Muscle of back (tissue), 11 donors: ENCODE data around the gene MAF. TPM values are rescaled to one million over a fixed set of nuclear protein-coding genes. Genes with fewer than 3 reads are reported as not detected.

Source experiments
- DNase-seq, 3 donors: peaks; one replicate each; pipeline versions ENCODE4 v3.0.0 to v3.0.0-alpha.2; 2013
- polyA plus RNA-seq, 10 donors: library from polyadenylated mRNA; unstranded; fragments of 120-200 nt; gene quantifications; one replicate each; pipeline ENCODE4 v1.2.1, GENCODE V29; 2013; ENCODE audit not compliant: insufficient read length in 10 of 10

Gene MAF
- polyA plus RNA-seq, 10 donors: 26.1 to 37.1 (median 31.4) TPM

DNA sequence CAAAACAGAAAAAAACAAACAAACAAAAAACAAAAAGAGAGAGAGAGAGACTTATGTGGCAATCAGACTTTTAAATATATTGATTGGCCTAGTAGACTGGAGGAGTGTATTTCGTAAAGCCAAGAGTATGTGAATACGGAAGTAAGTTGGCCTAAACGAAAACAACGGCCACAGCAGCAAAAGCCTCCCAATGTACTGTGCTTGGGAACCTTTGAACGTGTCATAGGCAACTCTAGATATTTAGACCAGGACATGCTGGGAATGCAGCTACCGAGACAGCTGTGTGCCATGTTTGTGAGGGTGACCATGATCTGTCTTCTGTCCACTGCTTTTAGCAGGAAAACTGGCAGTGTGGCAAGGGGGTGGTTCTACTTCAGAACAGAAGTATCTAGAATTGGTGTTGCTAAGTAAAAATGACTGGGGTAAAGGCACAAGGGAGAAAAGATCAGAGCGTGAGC is 7.4 kb downstream of the MAF start:
- peak in 1 of 3 donors; percentile 70 for DNase-seq

- no peak for DNase-seq
Observed at GRCh38 chr16:79592186-79592585, 8.4 kb downstream of the MAF start.

DNA sequence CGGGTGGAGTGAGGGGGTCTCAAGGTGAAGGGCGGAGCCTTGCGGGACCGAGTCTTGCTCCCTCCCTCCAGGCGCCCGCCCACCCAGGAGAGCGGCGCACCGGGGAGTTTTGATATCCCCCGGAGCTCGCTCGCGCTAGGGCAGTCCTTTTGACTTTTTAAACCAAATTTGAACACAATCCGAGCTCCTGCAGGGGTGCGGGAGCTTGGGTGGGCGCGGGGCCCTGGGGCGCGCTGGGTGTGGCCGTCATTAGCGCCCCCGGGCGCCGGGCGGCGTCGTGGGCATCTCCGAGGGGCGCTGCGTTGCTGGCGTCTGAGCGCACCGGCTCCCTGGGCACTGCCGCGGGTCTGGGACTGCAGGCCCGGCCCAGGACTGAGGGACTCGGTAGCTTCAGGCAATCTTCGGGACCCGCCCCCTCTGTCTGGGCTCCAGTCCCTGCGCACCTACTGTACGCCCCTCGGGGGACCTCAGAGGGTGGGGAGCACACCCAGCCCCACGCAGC is 10.9 kb downstream of the MAF start:
- peak in 1 of 3 donors; percentile 53 for DNase-seq

GRCh38 chr16:79587897-79588296 is 12.6 kb downstream of the MAF start:
- peak in 1 of 3 donors; percentile 41 for DNase-seq

GRCh38 chr16:79587296-79587695 is 13.2 kb downstream of the MAF start:
- DNase-seq: peak in 1 of 3 donors; percentile 68

- no peak for DNase-seq
Observed at GRCh38 chr16:79582789-79583188, 17.7 kb downstream of the MAF start.

DNA sequence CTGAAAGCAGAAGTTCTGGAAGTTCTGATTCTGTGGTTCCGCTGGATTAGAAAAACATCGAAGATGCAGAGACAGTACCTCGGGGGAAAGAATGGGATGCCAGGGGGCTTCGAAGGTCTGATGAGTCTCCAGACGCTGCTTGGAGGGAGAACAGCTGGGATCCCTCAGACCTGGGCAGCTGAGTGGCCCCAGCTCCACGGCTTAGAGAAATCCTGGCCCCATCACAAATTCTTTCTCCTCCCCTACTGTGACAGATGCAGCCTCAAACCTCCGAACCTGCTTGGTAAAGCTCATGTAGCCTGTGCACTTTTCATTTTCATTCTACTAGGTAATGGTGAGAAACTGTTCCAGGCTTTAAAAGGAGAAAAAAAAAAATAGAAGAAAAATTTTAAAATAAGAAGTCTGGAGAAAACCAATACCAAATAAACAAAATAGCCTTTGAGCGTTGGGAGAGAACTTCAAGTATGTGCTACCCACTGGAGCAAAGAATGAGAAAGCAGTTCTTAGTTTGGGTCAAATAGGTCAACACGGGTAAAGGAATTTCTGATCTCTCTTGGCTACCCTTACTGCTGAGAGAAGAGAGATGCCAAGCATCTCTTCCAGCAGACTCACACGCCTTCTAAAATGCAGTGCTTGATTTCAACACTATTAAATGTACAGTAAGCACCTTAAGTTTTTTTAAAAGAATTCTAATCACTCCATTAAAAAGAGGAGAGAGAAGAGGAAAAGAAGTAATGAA is 19.9 kb downstream of the MAF start:
- no peak for DNase-seq

GRCh38 chr16:79576602-79577001 is 23.9 kb downstream of the MAF start:
- DNase-seq: no peak

- DNase-seq: no peak
Observed at GRCh38 chr16:79573884-79574283, 26.7 kb downstream of the MAF start.

DNA sequence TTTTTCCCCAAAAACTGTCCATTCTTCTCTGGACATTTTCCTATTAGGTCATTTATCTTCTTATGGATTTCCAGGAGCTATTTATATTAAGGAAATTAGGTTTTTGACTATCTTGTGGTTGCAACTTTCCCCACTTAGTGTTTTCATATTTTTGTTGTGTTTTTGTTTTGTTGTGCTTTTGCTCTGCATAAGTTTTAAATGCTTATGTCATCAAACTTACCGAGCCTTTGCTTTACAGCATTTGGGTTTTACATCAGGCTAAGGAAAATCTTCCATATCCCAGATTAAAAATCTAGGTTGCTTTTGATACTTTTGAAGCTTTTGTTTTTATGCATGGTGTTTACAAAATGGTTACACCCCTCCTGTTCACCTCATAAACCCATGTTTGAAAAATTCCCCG is 27.5 kb downstream of the MAF start:
- no peak for DNase-seq

GRCh38 chr16:79571903-79572535 is 28.5 kb downstream of the MAF start:
- DNase-seq: no peak

DNA sequence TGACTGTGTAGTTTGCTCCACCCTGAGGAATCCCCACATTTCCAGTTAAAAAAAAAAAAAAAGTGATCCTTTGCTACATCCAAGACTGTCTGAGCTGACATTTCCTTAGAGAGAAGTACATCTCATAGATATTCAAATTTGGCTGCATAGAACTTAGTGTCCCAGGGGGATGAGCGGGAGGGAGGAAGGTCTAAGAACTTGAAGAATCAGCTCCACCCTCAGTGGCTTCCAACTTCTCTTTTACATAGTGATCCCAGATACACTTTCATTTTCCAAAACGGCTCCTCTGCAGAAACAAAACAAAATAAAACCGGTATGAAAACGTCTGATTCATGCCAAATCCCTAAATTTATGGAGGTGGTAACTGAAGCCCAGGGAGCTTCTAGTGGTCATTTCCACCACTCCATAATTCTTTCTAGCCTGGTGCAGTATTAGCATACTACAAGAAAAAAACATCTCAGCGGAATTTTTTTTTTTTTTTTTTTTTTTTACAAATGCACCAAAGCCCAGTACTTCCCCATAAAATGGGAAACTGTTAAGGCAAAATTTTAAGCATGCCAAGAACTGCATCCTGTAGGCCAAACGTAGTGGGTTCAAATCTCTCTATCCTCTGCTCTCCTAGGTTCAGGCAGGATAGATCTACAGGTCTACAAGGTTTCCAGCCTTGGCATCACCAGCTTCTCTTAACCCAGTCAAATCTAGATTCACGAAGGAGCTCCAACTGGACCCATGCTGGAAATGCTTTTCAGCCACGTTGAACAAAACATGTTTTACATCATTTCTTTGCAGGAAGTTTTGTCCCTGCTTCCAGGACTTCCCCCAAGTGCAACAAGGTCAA is 29.3 kb downstream of the MAF start:
- DNase-seq: peak in 2 of 3 donors; percentile 74 to 88

GRCh38 chr16:79564671-79565107 is 35.8 kb downstream of the MAF start:
- no peak for DNase-seq

DNA sequence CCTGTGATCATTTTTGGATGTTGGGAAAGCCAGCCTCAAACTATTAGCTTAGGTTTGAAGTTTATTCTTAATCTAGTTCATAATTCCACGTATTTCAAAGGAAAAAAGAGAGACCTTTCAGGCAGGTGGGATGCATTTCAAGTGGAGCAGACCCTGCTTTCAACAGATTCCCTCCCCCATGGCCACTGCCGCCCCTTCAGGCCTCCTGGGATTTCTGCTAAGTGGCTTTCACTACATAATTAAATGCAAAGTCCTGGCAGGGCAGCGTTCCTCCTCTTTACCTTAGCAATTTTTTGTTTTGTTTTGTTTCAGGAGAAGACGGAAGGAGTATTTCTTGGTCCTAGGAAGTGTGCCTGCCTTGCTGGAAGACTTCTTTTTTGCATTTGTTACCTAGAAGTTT is 36.6 kb downstream of the MAF start:
- no peak for DNase-seq

- no peak for DNase-seq
Observed at GRCh38 chr16:79562166-79562823, 38.2 kb downstream of the MAF start.

GRCh38 chr16:79561729-79562128 is 38.8 kb downstream of the MAF start:
- no peak for DNase-seq

- no peak for DNase-seq
Observed at GRCh38 chr16:79560923-79561322, 39.6 kb downstream of the MAF start.

GRCh38 chr16:79560318-79560717 is 40.2 kb downstream of the MAF start:
- peak in 2 of 3 donors; percentile 10 to 38 for DNase-seq

DNA sequence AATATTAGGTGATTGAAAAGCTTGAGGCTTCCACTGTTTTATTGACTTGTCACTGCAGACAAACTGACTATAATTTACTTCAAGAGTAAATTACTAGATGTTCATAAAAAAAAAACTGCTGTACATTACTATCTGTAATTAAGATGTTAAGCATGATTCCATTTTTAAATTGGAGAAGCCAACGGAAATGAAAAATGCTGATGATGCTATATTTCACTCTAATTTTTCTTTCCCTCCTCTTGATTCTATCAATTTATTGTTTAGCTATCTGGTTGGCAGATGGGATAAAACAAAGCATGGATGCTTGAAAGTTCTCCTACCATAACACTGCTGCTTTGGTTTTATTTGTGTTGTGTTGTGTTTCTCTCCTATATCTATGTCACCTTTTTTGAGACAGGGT is 41.0 kb downstream of the MAF start:
- no peak for DNase-seq

DNA sequence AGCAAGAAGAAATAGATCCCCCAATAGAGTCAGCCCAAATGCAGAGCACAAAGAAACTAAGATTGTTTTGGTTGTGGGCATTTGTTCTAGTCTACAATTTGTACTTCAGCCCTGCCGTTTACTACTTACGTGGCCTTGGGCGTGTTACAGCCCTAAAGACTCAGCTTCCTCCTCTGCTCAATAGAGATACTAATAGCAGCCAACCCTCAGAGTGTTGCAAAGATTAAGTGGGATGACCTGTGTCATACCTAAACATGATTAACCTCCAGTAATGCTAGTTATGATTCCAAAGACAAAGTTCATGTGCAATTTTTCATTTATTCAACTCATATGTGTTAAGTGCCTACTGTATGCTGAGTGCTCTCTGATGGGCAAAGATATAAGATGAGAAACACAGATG is 43.1 kb downstream of the MAF start:
- DNase-seq: no peak

DNA sequence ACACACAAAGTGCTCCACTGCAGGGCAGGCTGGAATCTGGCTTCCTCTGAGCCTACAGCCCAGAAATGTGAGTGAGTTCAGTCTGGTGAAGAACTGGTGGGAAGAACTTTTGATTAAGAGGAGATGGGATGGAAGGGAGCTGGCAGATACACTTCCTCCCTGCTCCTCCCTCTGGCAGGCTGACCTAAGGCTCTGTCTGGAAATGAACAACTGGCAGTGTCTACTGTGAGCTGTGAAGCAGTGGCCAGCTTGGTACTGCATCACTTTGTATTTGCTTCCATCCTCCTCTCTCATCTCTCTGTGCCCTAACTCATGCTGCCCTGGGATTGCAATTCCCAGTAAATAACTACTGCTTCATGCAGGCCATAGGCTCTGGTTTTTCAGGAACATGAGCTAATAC is 45.6 kb downstream of the MAF start:
- no peak for DNase-seq

- no peak for DNase-seq
Observed at GRCh38 chr16:79550373-79550772, 50.2 kb downstream of the MAF start.
